Neutrophil (primary cell): ENCODE results near the gene NEK1.
A peak's percentile ranks its signal among the peaks of the same experiment; 100 is the strongest.

ENCODE experiments used
- H3K27ac ChIP-seq: fragments of 200-600 bp; sonication (generic); 2 replicates; pipeline ENCODE4 v1.5.1; 2016; ENCODE audit warnings: mild to moderate bottlenecking, moderate library complexity
- H3K27me3 ChIP-seq: fragments of 200-600 bp; sonication (generic); 2 replicates; pipeline ENCODE4 v1.6.0; 2016; ENCODE audit warnings: mild to moderate bottlenecking
- H3K36me3 ChIP-seq: fragments of 200-600 bp; sonication (generic); 2 replicates; pipeline ENCODE4 v1.5.1; 2017
- H3K4me1 ChIP-seq, 2 experiments: fragments of 200-600 bp in 1 of 2; sonication (generic) in 1 of 2; 1 replicate in 1 of 2; 2 replicates in 1 of 2; pipeline versions ENCODE4 v1.5.1 to v1.6.1; 2013 to 2016; ENCODE audit warnings: low read depth in 1 of 2, low read length in 1 of 2, mild to moderate bottlenecking in 1 of 2, moderate library complexity in 1 of 2; ENCODE audit not compliant: control insufficient read depth in 1 of 2, insufficient read depth in 1 of 2
- H3K4me3 ChIP-seq, 2 experiments: fragments of 200-600 bp in 1 of 2; sonication (generic) in 1 of 2; 1 replicate in 1 of 2; 2 replicates in 1 of 2; pipeline ENCODE4 v1.5.1; 2013 to 2016; ENCODE audit warnings: low read depth in 1 of 2, low read length in 1 of 2, mild to moderate bottlenecking in 1 of 2, moderate library complexity in 1 of 2
- H3K9me3 ChIP-seq: fragments of 200-600 bp; sonication (generic); 2 replicates; pipeline ENCODE4 v1.5.1; 2016
- TF ChIP-seq, protein P1 (sequence below): fragments of 200-600 bp; sonication (generic); IDR thresholded peaks from 2 replicates; pipeline ENCODE4 v1.5.1; 2016; ENCODE audit warnings: antibody characterized with exemption

NEK1 gene

DNA sequence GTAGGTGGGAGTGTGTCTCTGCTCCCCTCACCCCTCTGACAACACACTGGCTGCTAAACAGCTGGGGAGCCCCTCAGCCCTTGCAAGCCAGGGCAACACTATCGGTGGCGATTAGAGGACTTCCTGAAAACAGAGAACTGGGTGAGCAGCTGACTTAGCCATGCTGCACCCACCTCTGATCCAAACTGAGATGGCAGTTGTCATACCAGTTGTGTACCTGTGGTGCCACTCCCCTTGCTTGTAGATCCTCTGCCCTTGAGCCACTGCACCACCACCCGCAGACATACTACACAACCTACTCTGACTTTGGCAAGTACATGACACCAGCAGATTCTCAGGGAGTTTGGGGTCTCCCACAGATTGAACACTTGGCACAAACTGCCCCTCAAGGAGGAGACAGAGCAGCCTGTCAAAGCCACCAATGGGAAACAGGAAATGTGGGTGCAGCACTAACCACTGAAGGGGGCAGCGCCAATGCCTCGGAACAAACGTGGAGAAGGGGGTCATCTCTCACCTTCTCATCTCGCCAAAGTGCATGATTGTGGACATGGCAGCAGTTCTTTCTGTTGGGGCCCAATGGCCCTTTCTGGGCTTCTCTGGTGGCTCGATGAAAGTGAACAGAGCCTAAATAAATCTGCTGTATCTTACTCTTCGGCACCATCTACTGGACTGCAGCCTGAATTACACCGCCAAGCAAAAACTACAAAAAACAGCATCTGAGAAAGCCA lies 119.8 kb downstream of the NEK1 start:
- Histone ChIP-seq H3K27ac (no peak overlapping the region), H3K27me3 (no peaks in the 10 kb centered on the region), H3K4me3 (no peak overlapping the region), H3K36me3 (no peaks in the 10 kb centered on the region), H3K9me3 (no peaks in the 10 kb centered on the region), H3K4me1 (no peaks in the 10 kb centered on the region)
- TF ChIP-seq, protein P1, sequence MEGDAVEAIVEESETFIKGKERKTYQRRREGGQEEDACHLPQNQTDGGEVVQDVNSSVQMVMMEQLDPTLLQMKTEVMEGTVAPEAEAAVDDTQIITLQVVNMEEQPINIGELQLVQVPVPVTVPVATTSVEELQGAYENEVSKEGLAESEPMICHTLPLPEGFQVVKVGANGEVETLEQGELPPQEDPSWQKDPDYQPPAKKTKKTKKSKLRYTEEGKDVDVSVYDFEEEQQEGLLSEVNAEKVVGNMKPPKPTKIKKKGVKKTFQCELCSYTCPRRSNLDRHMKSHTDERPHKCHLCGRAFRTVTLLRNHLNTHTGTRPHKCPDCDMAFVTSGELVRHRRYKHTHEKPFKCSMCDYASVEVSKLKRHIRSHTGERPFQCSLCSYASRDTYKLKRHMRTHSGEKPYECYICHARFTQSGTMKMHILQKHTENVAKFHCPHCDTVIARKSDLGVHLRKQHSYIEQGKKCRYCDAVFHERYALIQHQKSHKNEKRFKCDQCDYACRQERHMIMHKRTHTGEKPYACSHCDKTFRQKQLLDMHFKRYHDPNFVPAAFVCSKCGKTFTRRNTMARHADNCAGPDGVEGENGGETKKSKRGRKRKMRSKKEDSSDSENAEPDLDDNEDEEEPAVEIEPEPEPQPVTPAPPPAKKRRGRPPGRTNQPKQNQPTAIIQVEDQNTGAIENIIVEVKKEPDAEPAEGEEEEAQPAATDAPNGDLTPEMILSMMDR, result peak; percentile 64

DNA sequence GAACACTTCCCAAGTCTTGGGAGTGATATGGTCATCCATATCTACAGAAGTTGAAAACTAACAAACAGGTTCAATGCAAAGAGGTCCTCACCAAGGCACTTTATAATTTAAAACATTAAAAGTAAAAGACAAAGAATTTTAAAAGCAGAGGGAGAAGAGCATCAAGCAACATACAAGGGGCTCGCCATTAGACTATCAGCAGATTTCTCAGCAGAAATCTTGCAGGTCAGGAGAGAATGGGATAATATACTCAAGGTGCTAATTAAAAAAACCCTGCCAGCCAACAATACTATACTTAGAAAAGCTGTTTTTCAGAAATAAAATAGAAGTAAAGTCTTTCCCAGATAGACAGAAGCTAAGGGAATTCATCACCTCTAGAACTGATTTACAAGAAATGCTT lies 121.2 kb downstream of the NEK1 start:
- no peaks in the 10 kb centered on the region for H3K36me3 ChIP-seq
- no peaks in the 10 kb centered on the region for H3K27me3 ChIP-seq
- H3K4me3 ChIP-seq, result no peak overlapping the region
- TF ChIP-seq, protein P1, result no peak
- H3K9me3 ChIP-seq, result no peaks in the 10 kb centered on the region
- no peak overlapping the region for H3K27ac ChIP-seq
- H3K4me1 ChIP-seq, result no peaks in the 10 kb centered on the region

DNA sequence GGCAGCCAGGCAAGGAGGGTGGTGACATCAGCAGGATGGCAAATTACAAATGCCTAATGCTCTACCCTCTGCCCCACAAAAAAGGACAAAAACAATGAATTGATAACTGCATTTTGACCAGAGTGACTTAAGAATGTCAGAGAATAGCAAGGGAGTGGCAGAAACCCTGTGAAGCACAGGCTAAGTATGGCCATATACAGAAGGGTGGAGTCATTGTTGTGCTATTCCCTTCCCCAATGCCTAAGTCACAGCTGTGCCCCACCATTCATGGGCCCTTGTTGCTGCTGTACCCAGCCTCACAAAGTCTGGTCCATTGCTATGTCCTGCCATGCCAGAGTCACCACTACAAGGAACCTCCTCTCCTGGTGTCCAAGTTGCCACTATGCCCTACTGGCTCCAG lies 123.1 kb downstream of the NEK1 start:
- no peak overlapping the region for H3K27ac ChIP-seq
- no peak overlapping the region for H3K4me3 ChIP-seq
- no peaks in the 10 kb centered on the region for H3K36me3 ChIP-seq
- H3K9me3 ChIP-seq, result no peaks in the 10 kb centered on the region
- no peaks in the 10 kb centered on the region for H3K27me3 ChIP-seq
- no peaks in the 10 kb centered on the region for H3K4me1 ChIP-seq
- TF ChIP-seq, protein P1, result no peak

DNA sequence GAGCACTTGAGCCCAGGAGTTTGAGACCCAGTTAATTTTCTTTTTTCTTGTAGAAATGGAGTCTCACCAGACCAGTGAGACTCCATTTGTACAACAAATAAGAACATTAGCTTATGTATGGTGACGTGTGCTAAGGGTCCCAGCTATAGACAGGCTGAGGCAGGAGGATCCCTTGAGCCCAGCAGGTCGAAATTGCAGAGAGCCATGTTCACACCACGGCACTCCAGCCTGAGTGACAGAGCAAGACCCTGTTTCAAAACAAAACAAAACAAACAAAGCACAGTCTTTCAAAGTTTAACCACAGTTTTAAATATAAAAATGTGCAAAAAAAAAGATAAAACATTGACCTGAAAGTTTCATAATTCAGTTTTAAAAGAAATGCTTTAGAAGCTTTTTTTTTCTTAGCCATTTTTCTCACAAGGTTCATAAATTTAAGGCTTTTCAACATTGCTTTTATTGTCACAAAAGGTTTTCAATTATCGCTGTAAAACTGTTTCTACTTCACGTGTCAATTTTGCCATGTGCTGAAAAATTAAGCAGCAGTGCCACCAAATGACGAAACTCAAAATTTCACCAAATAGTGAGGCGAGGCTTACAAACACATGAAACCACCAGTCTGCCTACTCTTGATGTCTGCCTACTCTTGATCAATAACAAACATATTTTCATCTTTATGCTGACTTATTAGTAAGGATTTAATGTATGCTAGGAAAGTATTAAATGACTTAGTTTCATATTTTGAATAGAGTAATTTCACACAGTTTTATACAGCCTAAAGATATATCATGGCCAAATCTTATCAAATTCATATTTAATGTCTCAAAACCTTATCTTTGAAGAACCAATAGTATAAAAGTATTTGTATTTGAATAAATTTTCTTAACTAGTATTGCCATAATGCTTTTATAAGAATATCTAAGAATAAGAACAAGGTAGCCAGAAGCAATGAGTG lies 126.3 kb downstream of the NEK1 start:
- TF ChIP-seq, protein P1, result no peak
- H3K4me3 ChIP-seq, result no peak overlapping the region
- H3K36me3 ChIP-seq, result no peaks in the 10 kb centered on the region
- H3K9me3 ChIP-seq, result no peaks in the 10 kb centered on the region
- H3K27me3 ChIP-seq, result no peaks in the 10 kb centered on the region
- H3K27ac ChIP-seq, result no peak overlapping the region
- no peaks in the 10 kb centered on the region for H3K4me1 ChIP-seq

DNA sequence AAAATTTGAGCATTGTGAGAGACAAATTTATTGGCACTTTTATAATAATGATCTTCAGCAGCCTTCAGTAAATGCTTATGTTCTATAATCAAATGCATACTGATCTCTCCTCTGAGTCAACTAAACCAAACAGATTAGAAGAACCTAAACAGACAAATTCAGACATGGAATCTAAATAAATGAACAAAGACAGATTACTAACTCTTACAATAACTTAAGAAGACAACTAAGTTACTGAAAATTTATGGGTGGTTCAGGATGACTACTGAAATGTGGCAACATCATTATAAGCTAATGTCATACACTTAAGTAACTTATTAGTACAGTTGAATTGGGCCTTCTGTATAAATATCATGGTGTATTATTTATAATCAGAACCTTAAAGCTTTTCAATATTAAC lies 127.3 kb downstream of the NEK1 start:
- Histone ChIP-seq H3K27ac (no peak overlapping the region), H3K4me1 (no peaks in the 10 kb centered on the region), H3K4me3 (no peak overlapping the region), H3K9me3 (no peaks in the 10 kb centered on the region), H3K36me3 (no peaks in the 10 kb centered on the region), H3K27me3 (no peaks in the 10 kb centered on the region)
- TF ChIP-seq, protein P1, result no peak
